GM18907 (cell line): ENCODE measurements around the gene TSEN34.
"Not testable (repeated sequence)": the region's sequence is repeated elsewhere in the genome, so short reads cannot be mapped to it uniquely, and the experiment has no call there.

Experiments
- ATAC-seq: cut with Tn5 transposase; IDR thresholded peaks from one replicate; pipeline ENCODE4 v1.9.1; 2021; ENCODE audit warnings: mild to moderate bottlenecking, moderate library complexity; ENCODE audit not compliant: unreplicated experiment

TSEN34 gene

GRCh38 chr19:54207676-54207982, 16.5 kb downstream of the TSEN34 start:
- no peak for ATAC-seq

GRCh38 chr19:54207983-54208783, 17.1 kb downstream of the TSEN34 start:
- peak; percentile 39 for ATAC-seq

- ATAC-seq = no peak
Observed at GRCh38 chr19:54208784-54209057, 17.6 kb downstream of the TSEN34 start.

GRCh38 chr19:54209058-54209810, 18.1 kb downstream of the TSEN34 start:
- no peak for ATAC-seq

- no peak for ATAC-seq
Observed at GRCh38 chr19:54209811-54210494, 18.8 kb downstream of the TSEN34 start.

GRCh38 chr19:54211235-54211634, 20.1 kb downstream of the TSEN34 start:
- no peak for ATAC-seq

GRCh38 chr19:54214217-54214616, 23.1 kb downstream of the TSEN34 start:
- not testable (repeated sequence) for ATAC-seq

GRCh38 chr19:54214734-54215133, 23.6 kb downstream of the TSEN34 start:
- ATAC-seq = not testable (repeated sequence)

GRCh38 chr19:54216869-54217268, 25.8 kb downstream of the TSEN34 start:
- ATAC-seq = no peak

- not testable (repeated sequence) for ATAC-seq
Observed at GRCh38 chr19:54217517-54218247, 26.6 kb downstream of the TSEN34 start.

GRCh38 chr19:54218259-54218658, 27.2 kb downstream of the TSEN34 start:
- no peak for ATAC-seq

GRCh38 chr19:54218960-54219661, 28.0 kb downstream of the TSEN34 start:
- no peak for ATAC-seq

GRCh38 chr19:54219702-54220101, 28.6 kb downstream of the TSEN34 start:
- ATAC-seq = not testable (repeated sequence)

GRCh38 chr19:54221947-54222346, 30.8 kb downstream of the TSEN34 start:
- ATAC-seq = not testable (repeated sequence)

- ATAC-seq = not testable (repeated sequence)
Observed at GRCh38 chr19:54222474-54223276, 31.6 kb downstream of the TSEN34 start, which contains the start of gene LILRB3. TSS of gene LILRB3 (minus strand) at chr19:54223007. CDS start at chr19:54222976, 31 bp downstream.

GRCh38 chr19:54223277-54223936, 32.3 kb downstream of the TSEN34 start:
- ATAC-seq = not testable (repeated sequence)

GRCh38 chr19:54223937-54224281, 32.8 kb downstream of the TSEN34 start:
- ATAC-seq = not testable (repeated sequence)

- not testable (repeated sequence) for ATAC-seq
Observed at GRCh38 chr19:54224619-54225018, 33.5 kb downstream of the TSEN34 start.

GRCh38 chr19:54229146-54229545, 38.0 kb downstream of the TSEN34 start:
- no peak for ATAC-seq
